Neural cell (in vitro differentiated cells): ENCODE results near the gene CD84.

ENCODE experiments used
- TAF1 ChIP-seq: IDR thresholded peaks from 2 replicates; pipeline ENCODE4 v1.6.1; 2012; ENCODE audit warnings: low read depth
- TF ChIP-seq, protein P1 (sequence below): fragments of 450-650 bp; IDR thresholded peaks from 2 replicates; pipeline ENCODE4 v1.5.1; 2014; ENCODE audit warnings: antibody characterized with exemption, mild to moderate bottlenecking, moderate library complexity; ENCODE audit not compliant: poor library complexity, severe bottlenecking
- TF ChIP-seq, protein P2 (sequence below): IDR thresholded peaks from 2 replicates; pipeline ENCODE4 v1.6.1; 2012; ENCODE audit warnings: borderline replicate concordance

DNA sequence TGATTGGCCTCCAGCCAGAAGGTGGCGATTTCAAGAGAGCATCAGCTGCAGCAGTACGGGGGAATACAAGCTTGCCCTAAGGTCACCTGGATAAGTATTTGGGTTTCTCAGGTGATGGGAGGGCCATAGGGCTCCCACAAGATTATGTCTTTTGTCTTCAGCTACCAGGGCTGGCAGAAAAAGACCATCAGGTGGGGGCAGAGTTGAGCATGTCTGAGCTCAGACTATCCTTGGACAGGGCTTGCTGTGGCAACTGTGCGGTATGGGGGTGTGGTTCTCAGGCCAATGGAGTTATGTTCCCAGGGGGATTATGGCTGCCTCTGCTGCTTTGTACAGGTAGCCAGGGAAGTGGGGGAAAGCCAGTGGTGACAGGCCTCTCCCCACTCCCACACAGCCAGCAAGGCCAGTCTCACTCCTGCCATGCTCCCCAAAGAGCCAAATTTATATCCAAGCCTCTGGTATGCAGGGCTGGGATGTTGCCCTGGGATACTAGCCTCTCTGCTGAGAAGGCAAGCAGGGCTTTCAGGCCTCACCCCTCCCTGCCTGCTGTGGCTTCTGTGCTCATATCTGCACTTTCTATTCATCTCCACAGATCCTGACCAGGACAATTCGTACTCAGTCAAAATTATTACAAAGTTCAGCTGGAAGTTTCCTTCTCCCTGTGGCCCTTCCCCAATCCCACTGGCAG, 26.6 kb upstream of the CD84 start:
- TF ChIP-seq, protein P1, sequence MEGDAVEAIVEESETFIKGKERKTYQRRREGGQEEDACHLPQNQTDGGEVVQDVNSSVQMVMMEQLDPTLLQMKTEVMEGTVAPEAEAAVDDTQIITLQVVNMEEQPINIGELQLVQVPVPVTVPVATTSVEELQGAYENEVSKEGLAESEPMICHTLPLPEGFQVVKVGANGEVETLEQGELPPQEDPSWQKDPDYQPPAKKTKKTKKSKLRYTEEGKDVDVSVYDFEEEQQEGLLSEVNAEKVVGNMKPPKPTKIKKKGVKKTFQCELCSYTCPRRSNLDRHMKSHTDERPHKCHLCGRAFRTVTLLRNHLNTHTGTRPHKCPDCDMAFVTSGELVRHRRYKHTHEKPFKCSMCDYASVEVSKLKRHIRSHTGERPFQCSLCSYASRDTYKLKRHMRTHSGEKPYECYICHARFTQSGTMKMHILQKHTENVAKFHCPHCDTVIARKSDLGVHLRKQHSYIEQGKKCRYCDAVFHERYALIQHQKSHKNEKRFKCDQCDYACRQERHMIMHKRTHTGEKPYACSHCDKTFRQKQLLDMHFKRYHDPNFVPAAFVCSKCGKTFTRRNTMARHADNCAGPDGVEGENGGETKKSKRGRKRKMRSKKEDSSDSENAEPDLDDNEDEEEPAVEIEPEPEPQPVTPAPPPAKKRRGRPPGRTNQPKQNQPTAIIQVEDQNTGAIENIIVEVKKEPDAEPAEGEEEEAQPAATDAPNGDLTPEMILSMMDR = no peak
- TF ChIP-seq TAF1 = no peak
- TF ChIP-seq, protein P2, sequence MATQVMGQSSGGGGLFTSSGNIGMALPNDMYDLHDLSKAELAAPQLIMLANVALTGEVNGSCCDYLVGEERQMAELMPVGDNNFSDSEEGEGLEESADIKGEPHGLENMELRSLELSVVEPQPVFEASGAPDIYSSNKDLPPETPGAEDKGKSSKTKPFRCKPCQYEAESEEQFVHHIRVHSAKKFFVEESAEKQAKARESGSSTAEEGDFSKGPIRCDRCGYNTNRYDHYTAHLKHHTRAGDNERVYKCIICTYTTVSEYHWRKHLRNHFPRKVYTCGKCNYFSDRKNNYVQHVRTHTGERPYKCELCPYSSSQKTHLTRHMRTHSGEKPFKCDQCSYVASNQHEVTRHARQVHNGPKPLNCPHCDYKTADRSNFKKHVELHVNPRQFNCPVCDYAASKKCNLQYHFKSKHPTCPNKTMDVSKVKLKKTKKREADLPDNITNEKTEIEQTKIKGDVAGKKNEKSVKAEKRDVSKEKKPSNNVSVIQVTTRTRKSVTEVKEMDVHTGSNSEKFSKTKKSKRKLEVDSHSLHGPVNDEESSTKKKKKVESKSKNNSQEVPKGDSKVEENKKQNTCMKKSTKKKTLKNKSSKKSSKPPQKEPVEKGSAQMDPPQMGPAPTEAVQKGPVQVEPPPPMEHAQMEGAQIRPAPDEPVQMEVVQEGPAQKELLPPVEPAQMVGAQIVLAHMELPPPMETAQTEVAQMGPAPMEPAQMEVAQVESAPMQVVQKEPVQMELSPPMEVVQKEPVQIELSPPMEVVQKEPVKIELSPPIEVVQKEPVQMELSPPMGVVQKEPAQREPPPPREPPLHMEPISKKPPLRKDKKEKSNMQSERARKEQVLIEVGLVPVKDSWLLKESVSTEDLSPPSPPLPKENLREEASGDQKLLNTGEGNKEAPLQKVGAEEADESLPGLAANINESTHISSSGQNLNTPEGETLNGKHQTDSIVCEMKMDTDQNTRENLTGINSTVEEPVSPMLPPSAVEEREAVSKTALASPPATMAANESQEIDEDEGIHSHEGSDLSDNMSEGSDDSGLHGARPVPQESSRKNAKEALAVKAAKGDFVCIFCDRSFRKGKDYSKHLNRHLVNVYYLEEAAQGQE = no peak
